Endothelial cell of umbilical vein (primary cell): ENCODE data around the gene GPR4. TPM values are rescaled to one million over a fixed set of nuclear protein-coding genes. Genes with fewer than 3 reads are reported as not detected.

Experiments used
- BruUV-seq: library from RNA; stranded (reverse); fragments of 400-500 nt; replicated peaks from 2 replicates; lab custom pipeline; 2021; lab: Mats Ljungman, UMichigan
- CTCF ChIA-PET: fragments of 300-600, 350-600 bp; sonication (Branson Sonifier 250); formaldehyde crosslinking; loops from one replicate; lab custom pipeline; 2021; ENCODE audit warnings: antibody characterized with exemption, inconsistent platforms; lab: Charles Lee
- POLR2A ChIA-PET: fragments of 300-600, 350-600 bp; sonication (Branson Sonifier 250); formaldehyde crosslinking; loops from one replicate; lab custom pipeline; 2021; ENCODE audit warnings: antibody characterized with exemption, inconsistent platforms; lab: Charles Lee
- DNase-seq: peaks from one replicate; pipeline ENCODE4 v3.0.0-alpha.2; 2011; ENCODE audit warnings: low read depth, low spot score
- FAIRE-seq: peaks from 2 replicates; lab custom pipeline; 2011; peaks lifted over from hg19 to GRCh38; lab: Jason Lieb, UNC
- H2AFZ ChIP-seq: 2 replicates; pipeline ENCODE4 v1.6.0; 2012; ENCODE audit warnings: low read depth, low read length, control low read depth, inconsistent platforms
- H3K27ac ChIP-seq: 2 replicates; pipeline ENCODE4 v1.5.1; 2011; ENCODE audit warnings: low read depth, mild to moderate bottlenecking, control low read depth, low read length, moderate library complexity; ENCODE audit not compliant: insufficient read depth
- H3K27me3 ChIP-seq, 2 experiments: 2 replicates each; pipeline versions ENCODE4 v1.6.0 to v1.6.1; 2011; ENCODE audit warnings: low read length in 2 of 2, mixed read lengths in 1 of 2; ENCODE audit not compliant: control insufficient read depth in 2 of 2, insufficient read depth in 2 of 2
- H3K36me3 ChIP-seq, 2 experiments: 2 replicates in 1 of 2; 3 replicates in 1 of 2; pipeline ENCODE4 v1.5.1; 2011; ENCODE audit warnings: low read length in 2 of 2, mild to moderate bottlenecking in 1 of 2, moderate library complexity in 1 of 2; ENCODE audit not compliant: control insufficient read depth in 2 of 2, insufficient read depth in 2 of 2; ENCODE audit errors: extremely low read depth in 1 of 2
- H3K4me1 ChIP-seq: 3 replicates; pipeline ENCODE4 v1.5.1; 2011; ENCODE audit warnings: mild to moderate bottlenecking, low read length; ENCODE audit not compliant: control insufficient read depth, insufficient read depth; ENCODE audit errors: extremely low read depth
- H3K4me2 ChIP-seq: 2 replicates; pipeline ENCODE4 v1.6.1; 2011; ENCODE audit warnings: low read length, control low read depth, mixed read lengths; ENCODE audit not compliant: insufficient read depth
- H3K4me3 ChIP-seq, 3 experiments: fragments of 200-600 bp in 1 of 3; sonication (generic), shearing (Covaris generic) in 1 of 3; replicated peaks in 1 of 3; 2 replicates each; pipeline ENCODE4 v1.5.1; 2011 to 2016; ENCODE audit warnings: control low read depth in 3 of 3, low read length in 3 of 3, mild to moderate bottlenecking in 2 of 3, inconsistent platforms in 1 of 3, low read depth in 1 of 3, moderate library complexity in 1 of 3; ENCODE audit not compliant: insufficient read depth in 1 of 3
- H3K79me2 ChIP-seq: 2 replicates; pipeline ENCODE4 v1.6.0; 2012; ENCODE audit warnings: low read length, inconsistent platforms; ENCODE audit not compliant: control insufficient read depth, insufficient read depth
- H3K9ac ChIP-seq: replicated peaks from 2 replicates; pipeline ENCODE3; 2011; ENCODE audit warnings: low read length, control low read depth; ENCODE audit not compliant: insufficient read depth; ENCODE audit errors: extremely low read depth
- H3K9me1 ChIP-seq: replicated peaks from 3 replicates; pipeline ENCODE4 v1.6.0; 2011; ENCODE audit warnings: mild to moderate bottlenecking, low read length; ENCODE audit not compliant: control insufficient read depth, insufficient read depth; ENCODE audit errors: extremely low read depth
- H3K9me3 ChIP-seq: replicated peaks from 2 replicates; pipeline ENCODE4 v1.5.1; 2012; ENCODE audit warnings: low read length, inconsistent platforms; ENCODE audit not compliant: control insufficient read depth, insufficient read depth
- H4K20me1 ChIP-seq: replicated peaks from 2 replicates; pipeline ENCODE3; 2011; ENCODE audit warnings: mild to moderate bottlenecking, low read length; ENCODE audit not compliant: control insufficient read depth, insufficient read depth; ENCODE audit errors: extremely low read depth
- EZH2 ChIP-seq: IDR thresholded peaks from 2 replicates; pipeline ENCODE4 v1.6.1; 2012; ENCODE audit warnings: borderline replicate concordance, low read depth, mild to moderate bottlenecking, moderate library complexity, low read length, inconsistent platforms; ENCODE audit not compliant: severe bottlenecking
- FOS ChIP-seq: IDR thresholded peaks from 2 replicates; pipeline ENCODE4 v1.6.1; 2011; ENCODE audit warnings: mild to moderate bottlenecking, low read length, moderate library complexity, borderline replicate concordance; ENCODE audit not compliant: insufficient read depth
- GATA2 ChIP-seq: IDR thresholded peaks from 2 replicates; pipeline ENCODE4 v1.7.0; 2011; ENCODE audit warnings: low read depth, mild to moderate bottlenecking, moderate library complexity, mixed read lengths, low read length; ENCODE audit not compliant: insufficient read length, insufficient read depth
- JUN ChIP-seq: IDR thresholded peaks from 2 replicates; pipeline ENCODE4 v1.6.1; 2011; ENCODE audit warnings: borderline replicate concordance, low read depth; ENCODE audit not compliant: insufficient read length, insufficient read depth
- MYC ChIP-seq: IDR thresholded peaks from one replicate; pipeline ENCODE4 v1.6.1; 2011; ENCODE audit warnings: mild to moderate bottlenecking, low read depth, low read length
- POLR2A ChIP-seq: IDR thresholded peaks from 2 replicates; pipeline ENCODE4 v1.6.1; 2012; ENCODE audit warnings: low read depth, mild to moderate bottlenecking, control low read depth, low read length
- POLR2AphosphoS5 ChIP-seq: IDR thresholded peaks from 2 replicates; pipeline ENCODE4 v1.6.1; 2012; ENCODE audit warnings: low read depth, mild to moderate bottlenecking, control low read depth, low read length, moderate library complexity; ENCODE audit not compliant: insufficient read depth
- dilution Hi-C: fragments of 300-500 bp; cut with MboI; formaldehyde crosslinking; loops from one replicate; pipeline ENCODE4 v1.15.0; 2019; ENCODE audit warnings: low sequenced_read_pairs; ENCODE audit not compliant: extremely low pct_ligation_motif_present
- intact Hi-C: fragments of 100-400 bp; cut with micrococcal nuclease; formaldehyde crosslinking; loops from one replicate; pipeline ENCODE4 v1.10.0; 2022
- polyA plus RNA-seq, 4 experiments: library from polyadenylated mRNA; depleted of rRNA in 3 of 4; stranded (reverse) in 3 of 4; unstranded in 1 of 4; fragments of >200 nt; gene quantifications; 2 replicates each; pipeline versions ENCODE4 v1.2.1 to v1.2.3, GENCODE V29; 2011 to 2012; ENCODE audit warnings: missing spikeins in 1 of 4
- total RNA-seq: library from RNA; stranded (reverse); gene quantifications from 2 replicates; pipeline ENCODE4 v1.2.3, GENCODE V29; 2021
- TF ChIP-seq, protein P1 (sequence below): IDR thresholded peaks from 2 replicates; pipeline ENCODE4 v1.6.1; 2011; ENCODE audit not compliant: insufficient read depth, insufficient read length
- TF ChIP-seq, protein P2 (sequence below), 2 donors: IDR thresholded peaks; 1 replicate in 1 of 2; 2 replicates in 1 of 2; pipeline ENCODE4 v1.5.1; 2011; ENCODE audit warnings: low read length in 2 of 2, mild to moderate bottlenecking in 2 of 2, moderate library complexity in 2 of 2, control low read depth in 1 of 2, inconsistent platforms in 1 of 2, low read depth in 1 of 2; ENCODE audit not compliant: insufficient read depth in 1 of 2; ENCODE audit errors: extremely low read depth in 1 of 2

Gene GPR4
- total and polyA plus RNA-seq, 2 donors (not counting 3 experiments of a cell fraction or from before 2014, with no cell fraction given): 17.9 to 26.7 TPM

DNA sequence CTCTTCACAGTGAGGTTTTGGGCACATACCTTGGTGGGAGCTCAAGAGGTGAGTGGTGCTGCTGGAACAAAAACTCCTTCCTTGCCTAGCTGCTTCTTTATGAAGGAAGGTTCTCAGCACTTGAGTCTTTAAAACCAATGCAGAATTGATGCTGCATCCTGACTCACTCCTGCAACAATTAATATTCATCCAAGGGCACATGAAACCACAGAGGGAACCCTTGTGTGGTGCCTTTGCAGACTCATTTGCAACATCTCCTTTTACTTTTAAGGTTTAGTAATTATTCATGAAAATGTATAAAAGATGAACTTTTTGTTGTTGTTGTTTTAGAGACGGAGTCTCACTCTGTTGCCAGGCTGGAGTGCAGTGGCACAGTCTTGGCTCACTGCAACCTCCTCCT lies 47.5 kb downstream of the GPR4 start:
- Histone ChIP-seq H3K4me2 (no peak overlapping the region), H3K9me3 (no peaks in the 10 kb centered on the region), H3K4me3 (no peak overlapping the region), H3K9ac (no peak overlapping the region), H3K36me3 (no peaks in the 10 kb centered on the region), H3K27me3 (no peaks in the 10 kb centered on the region), H2AFZ (no peak overlapping the region), H3K27ac (no peak overlapping the region), H3K79me2 (no peaks in the 10 kb centered on the region), H3K4me1 (no peaks in the 10 kb centered on the region), H4K20me1 (no peaks in the 10 kb centered on the region), H3K9me1 (no peaks in the 10 kb centered on the region)
- dilution Hi-C loops: no loop called here
- intact Hi-C loops: no loop called here
- ChIA-PET CTCF (interaction anchor here (0.7 to 1.2 kb wide), 4 partner anchors 9 to 84 kb away, joined by 3 to 4 read pairs (median 3); no protein-coding TSS in a partner anchor), POLR2A (no interaction called here)
- DNase-seq (no peak), FAIRE-seq (no peak)
- no TSS peak for BruUV-seq
- TF ChIP-seq, protein P1, sequence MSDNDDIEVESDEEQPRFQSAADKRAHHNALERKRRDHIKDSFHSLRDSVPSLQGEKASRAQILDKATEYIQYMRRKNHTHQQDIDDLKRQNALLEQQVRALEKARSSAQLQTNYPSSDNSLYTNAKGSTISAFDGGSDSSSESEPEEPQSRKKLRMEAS: no peak
- TF ChIP-seq, protein P2, sequence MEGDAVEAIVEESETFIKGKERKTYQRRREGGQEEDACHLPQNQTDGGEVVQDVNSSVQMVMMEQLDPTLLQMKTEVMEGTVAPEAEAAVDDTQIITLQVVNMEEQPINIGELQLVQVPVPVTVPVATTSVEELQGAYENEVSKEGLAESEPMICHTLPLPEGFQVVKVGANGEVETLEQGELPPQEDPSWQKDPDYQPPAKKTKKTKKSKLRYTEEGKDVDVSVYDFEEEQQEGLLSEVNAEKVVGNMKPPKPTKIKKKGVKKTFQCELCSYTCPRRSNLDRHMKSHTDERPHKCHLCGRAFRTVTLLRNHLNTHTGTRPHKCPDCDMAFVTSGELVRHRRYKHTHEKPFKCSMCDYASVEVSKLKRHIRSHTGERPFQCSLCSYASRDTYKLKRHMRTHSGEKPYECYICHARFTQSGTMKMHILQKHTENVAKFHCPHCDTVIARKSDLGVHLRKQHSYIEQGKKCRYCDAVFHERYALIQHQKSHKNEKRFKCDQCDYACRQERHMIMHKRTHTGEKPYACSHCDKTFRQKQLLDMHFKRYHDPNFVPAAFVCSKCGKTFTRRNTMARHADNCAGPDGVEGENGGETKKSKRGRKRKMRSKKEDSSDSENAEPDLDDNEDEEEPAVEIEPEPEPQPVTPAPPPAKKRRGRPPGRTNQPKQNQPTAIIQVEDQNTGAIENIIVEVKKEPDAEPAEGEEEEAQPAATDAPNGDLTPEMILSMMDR (IDR thresholded peaks at IDR 0.05; ENCODE audit: extremely low read depth in 1 of 2, insufficient read depth in 1 of 2, low read depth in 1 of 2, low read length in 2 of 2): no peak
- TF ChIP-seq FOS (no peak), EZH2 (no peak), MYC (no peak), JUN (no peak), POLR2A (no peak), POLR2AphosphoS5 (no peak), GATA2 (no peak)
